Measurements from ENCODE around the gene ATP11A.

Gene ATP11A

GRCh38 chr13:112819111-112819510 is 129.3 kb downstream of the ATP11A start:
- Histone ChIP-seq H3K9ac (ENCODE audit: low read length) (no peak overlapping the region), H3K27me3 (replicated peaks; ENCODE audit: insufficient read depth, low read length) (no peaks in the 10 kb centered on the region), H3K79me2 (ENCODE audit: low read length) (no peaks in the 10 kb centered on the region), H3K9me3 (replicated peaks; ENCODE audit: insufficient read depth, low read length) (no peaks in the 10 kb centered on the region), H3K4me1 (ENCODE audit: low read length) (no peaks in the 10 kb centered on the region), H3K27ac (ENCODE audit: low read length) (no peak overlapping the region), H3K4me3 (ENCODE audit: low read length) (no peak overlapping the region), H3K9me2 (replicated peaks; ENCODE audit: insufficient read depth, low read length) (no peaks in the 10 kb centered on the region), H3F3A (ENCODE audit: insufficient read depth, low read length) (no peaks in the 10 kb centered on the region), H3K4me2 (ENCODE audit: low read depth, low read length) (no peak overlapping the region), H2AFZ (ENCODE audit: low read length) (no peak overlapping the region), H3K36me3 (replicated peaks; ENCODE audit: insufficient read depth, low read length) (no peaks in the 10 kb centered on the region; the same call in 1 of the 2 replicates), H4K20me1 (ENCODE audit: insufficient read depth, low read length) (no peaks in the 10 kb centered on the region)
- TF ChIP-seq EZH2 (optimal IDR thresholded peaks at IDR 0.05; ENCODE audit: low read depth, low read length) (no peak), CTCF (IDR thresholded peaks at IDR 0.05; ENCODE audit: low read length) (no peak), EZH2phosphoT487 (IDR thresholded peaks at IDR 0.05; ENCODE audit: low read length) (no peak)
- no peak for DNase-seq

DNA sequence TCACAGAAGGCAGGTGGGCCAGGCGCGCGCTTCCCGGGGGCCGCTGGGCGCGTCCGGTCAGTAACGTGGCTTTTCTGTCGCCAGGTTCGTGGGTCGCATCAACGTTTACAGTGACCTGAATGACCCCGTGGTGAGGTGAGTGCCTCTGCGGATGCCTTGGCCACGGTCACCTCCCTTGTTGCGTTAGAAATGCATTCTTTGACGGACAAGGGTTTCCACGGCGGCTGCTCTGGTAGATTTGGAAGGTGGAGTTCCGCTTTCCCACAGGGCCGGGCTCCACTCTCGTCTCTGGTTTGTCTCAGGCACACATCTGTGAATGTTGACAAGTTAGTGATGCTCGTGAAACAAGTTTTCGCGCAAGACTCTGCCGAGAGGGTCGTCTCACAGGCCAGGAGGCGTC is 130.0 kb downstream of the ATP11A start:
- no peak for TF ChIP-seq EZH2phosphoT487 (IDR thresholded peaks at IDR 0.05; ENCODE audit: low read length)
- TF ChIP-seq EZH2 (optimal IDR thresholded peaks at IDR 0.05; ENCODE audit: low read depth, low read length), result no peak
- TF ChIP-seq CTCF (IDR thresholded peaks at IDR 0.05; ENCODE audit: low read length), result no peak
- no peak for DNase-seq

GRCh38 chr13:112820318-112820717 is 130.5 kb downstream of the ATP11A start:
- Histone ChIP-seq H3K4me3 (ENCODE audit: low read length) (no peak overlapping the region), H3K4me1 (ENCODE audit: low read length) (no peaks in the 10 kb centered on the region), H3K79me2 (ENCODE audit: low read length) (no peaks in the 10 kb centered on the region), H3K9me2 (replicated peaks; ENCODE audit: insufficient read depth, low read length) (no peaks in the 10 kb centered on the region), H3K36me3 (replicated peaks; ENCODE audit: insufficient read depth, low read length) (no peaks in the 10 kb centered on the region; the same call in 1 of the 2 replicates), H3K4me2 (ENCODE audit: low read depth, low read length) (no peak overlapping the region), H3K27me3 (replicated peaks; ENCODE audit: insufficient read depth, low read length) (no peaks in the 10 kb centered on the region), H4K20me1 (ENCODE audit: insufficient read depth, low read length) (no peaks in the 10 kb centered on the region), H3K9ac (ENCODE audit: low read length) (no peak overlapping the region), H3K27ac (ENCODE audit: low read length) (no peak overlapping the region), H2AFZ (ENCODE audit: low read length) (no peak overlapping the region), H3K9me3 (replicated peaks; ENCODE audit: insufficient read depth, low read length) (no peaks in the 10 kb centered on the region), H3F3A (ENCODE audit: insufficient read depth, low read length) (no peaks in the 10 kb centered on the region)
- TF ChIP-seq CTCF (IDR thresholded peaks at IDR 0.05; ENCODE audit: low read length) (no peak), EZH2 (optimal IDR thresholded peaks at IDR 0.05; ENCODE audit: low read depth, low read length) (no peak), EZH2phosphoT487 (IDR thresholded peaks at IDR 0.05; ENCODE audit: low read length) (no peak)
- DNase-seq, result no peak

More for the DNA sequence above, 130.0 kb downstream of the ATP11A start:
- no peaks in the 10 kb centered on the region for H3K79me2 ChIP-seq (ENCODE audit: low read length)
- no peaks in the 10 kb centered on the region for H3F3A ChIP-seq (ENCODE audit: insufficient read depth, low read length)
- H3K36me3 ChIP-seq (replicated peaks; ENCODE audit: insufficient read depth, low read length), result no peaks in the 10 kb centered on the region; the same call in 1 of the 2 replicates
- no peak overlapping the region for H3K4me2 ChIP-seq (ENCODE audit: low read depth, low read length)
- no peaks in the 10 kb centered on the region for H3K27me3 ChIP-seq (replicated peaks; ENCODE audit: insufficient read depth, low read length)
- no peak overlapping the region for H3K9ac ChIP-seq (ENCODE audit: low read length)
- no peak overlapping the region for H2AFZ ChIP-seq (ENCODE audit: low read length)
- H3K9me3 ChIP-seq (replicated peaks; ENCODE audit: insufficient read depth, low read length), result no peaks in the 10 kb centered on the region
- no peak overlapping the region for H3K4me3 ChIP-seq (ENCODE audit: low read length)
- H3K4me1 ChIP-seq (ENCODE audit: low read length), result no peaks in the 10 kb centered on the region
- no peaks in the 10 kb centered on the region for H4K20me1 ChIP-seq (ENCODE audit: insufficient read depth, low read length)
- no peaks in the 10 kb centered on the region for H3K9me2 ChIP-seq (replicated peaks; ENCODE audit: insufficient read depth, low read length)
- no peak overlapping the region for H3K27ac ChIP-seq (ENCODE audit: low read length)
